NCI-H524 (cell line): Measurements from ENCODE around the gene NT5M.
A peak's percentile ranks its signal among the peaks of the same experiment; 100 is the strongest.

Source experiments
- DNase-seq, 2 experiments: peaks; one replicate each; lab custom pipeline; 2025; lab: John Stamatoyannopoulos, UW

Gene NT5M

DNA sequence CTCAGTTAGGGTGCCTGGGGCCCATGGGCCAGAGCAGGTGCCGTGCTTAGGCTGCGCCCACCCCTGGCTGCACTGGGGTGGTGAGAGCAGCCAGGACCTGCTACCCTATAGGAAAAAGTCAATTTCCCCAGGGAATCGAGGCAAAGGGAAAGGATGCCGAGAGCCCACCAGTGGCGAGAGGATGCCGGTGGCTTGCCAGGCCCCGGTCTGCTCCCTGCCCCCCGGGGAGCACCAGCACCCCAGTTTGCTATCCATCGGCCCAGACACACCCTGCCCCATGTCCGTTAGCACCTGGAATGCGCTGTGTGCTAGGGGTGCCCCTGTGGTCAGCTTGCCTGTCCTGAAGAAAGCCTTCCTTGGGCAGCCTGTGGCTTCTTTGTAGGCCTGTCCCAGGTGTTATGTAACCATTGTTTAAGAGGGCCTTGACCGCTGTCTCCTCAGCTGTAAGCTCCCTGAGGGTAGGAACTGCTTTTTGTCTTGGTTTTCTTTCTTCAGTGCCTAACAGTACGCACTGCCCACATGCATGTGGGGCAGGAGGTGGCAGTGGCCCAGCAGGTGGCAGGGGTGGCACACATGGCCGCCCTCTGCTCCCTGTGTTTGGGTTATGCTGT, 40.8 kb downstream of the NT5M start:
- no peak for DNase-seq

DNA sequence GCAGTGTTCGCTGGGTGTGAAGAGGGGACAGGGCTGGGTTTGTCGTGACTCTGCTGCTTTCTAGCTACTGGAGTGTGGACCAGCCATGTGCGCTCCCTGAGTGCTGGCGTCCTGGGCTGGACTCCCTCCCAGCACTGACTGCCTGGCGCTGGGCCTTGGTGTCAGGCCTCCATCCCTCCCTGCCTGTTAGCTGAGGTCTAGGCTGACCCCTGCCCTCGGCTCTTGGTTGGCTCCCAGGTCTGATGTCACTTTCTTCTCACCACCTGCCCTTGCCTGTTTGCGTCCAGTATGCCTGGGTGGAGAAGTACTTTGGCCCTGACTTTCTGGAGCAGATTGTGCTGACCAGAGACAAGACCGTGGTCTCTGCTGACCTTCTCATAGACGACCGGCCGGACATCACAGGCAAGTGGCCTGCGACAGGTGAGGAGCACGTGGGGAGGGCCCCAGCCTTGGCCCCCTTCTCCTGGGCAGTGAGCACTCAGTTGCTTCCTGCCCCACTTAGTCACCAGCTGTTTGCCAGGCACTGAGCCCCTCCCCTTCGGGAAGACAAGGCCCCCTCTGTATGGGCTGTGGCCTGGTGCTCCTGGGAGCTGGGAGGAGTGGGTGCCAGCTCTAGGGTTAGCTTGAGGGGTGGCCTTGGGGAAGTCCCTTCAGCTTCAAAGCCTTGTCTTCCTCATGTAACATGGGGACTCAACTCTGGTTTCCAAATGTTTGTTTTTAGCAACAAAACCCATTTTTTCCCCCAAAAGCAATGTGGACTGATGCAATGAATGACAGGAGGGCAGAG, 41.5 kb downstream of the NT5M start:
- DNase-seq: no peak

- no peak for DNase-seq
These were observed 42.1 kb downstream of the NT5M start for GRCh38 chr17:17345294-17345597.

DNA sequence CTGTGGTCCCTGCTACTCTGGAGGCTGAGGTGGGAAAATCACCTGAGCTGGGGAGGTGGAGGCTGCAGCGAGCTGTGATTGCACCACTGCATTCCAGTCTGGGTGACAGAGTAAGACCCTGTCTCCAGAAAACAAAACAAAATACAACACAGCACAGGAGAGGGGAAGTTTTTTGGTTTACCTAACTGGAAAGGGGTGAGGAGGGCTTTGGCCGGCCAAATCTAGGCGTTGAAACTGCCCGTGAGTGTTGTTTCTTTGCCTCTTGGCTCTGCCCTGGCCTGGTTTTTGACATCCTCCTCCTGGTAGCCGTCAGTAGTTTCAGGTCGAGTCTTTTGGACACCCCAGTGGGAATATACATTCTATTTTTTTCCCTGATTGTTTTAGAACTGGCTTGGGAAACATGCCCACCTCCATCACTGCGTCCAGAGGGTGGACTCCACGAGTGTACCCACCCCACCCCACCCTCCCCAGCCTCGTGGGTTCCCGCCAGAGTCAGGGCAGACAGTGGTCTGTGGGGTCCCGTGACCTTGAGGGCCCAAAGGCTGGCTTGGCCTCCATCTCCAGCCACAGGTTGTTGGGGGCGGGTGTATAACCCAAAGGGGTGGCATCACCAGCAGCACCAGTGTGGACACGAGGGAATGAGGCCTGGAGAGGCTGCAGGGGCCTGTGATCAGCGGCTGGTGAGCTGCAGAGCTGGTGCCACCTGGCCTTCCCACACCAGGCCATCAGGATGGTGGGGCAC, 42.7 kb downstream of the NT5M start:
- no peak for DNase-seq

GRCh38 chr17:17346428-17347233, 43.5 kb downstream of the NT5M start:
- DNase-seq: no peak

DNA sequence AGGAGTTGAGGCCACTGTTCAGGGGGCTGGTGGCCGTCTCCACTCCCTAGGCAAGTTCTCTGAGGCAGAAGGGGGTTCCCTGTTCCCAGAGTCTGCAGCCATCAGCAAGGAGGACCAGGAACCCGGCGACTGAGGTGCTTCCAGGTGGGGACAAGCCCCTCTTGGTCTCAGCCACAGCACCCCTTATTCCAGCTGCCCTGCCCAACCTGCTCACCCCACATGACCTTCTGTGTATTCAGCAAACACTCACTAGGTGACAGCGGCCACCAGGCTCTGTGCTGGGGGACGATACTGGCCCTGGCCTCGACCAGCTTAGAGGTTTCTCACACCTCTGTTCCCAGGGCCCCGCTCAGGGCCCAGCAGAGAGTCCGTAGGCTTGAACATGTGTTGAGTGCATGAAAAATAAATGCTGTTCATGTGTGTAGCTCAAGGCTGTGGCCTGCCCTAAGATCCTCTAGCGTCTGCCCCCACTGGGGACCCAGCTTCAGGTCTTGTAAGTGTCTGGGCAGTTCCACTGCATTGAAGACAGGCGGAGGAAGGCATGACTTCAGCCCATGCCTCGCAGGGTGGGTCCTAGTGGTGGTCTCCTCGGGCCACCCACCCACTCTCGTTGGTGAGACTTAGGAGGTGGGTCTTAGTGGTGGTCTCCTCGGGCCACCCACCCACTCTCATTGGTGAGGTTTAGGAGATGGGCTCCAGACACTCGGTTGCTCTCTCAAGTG, 44.2 kb downstream of the NT5M start:
- DNase-seq: no peak

- DNase-seq: no peak
These were observed 45.0 kb downstream of the NT5M start for GRCh38 chr17:17347956-17348871.

- no peak for DNase-seq
These were observed 45.9 kb downstream of the NT5M start for GRCh38 chr17:17348872-17349723.

DNA sequence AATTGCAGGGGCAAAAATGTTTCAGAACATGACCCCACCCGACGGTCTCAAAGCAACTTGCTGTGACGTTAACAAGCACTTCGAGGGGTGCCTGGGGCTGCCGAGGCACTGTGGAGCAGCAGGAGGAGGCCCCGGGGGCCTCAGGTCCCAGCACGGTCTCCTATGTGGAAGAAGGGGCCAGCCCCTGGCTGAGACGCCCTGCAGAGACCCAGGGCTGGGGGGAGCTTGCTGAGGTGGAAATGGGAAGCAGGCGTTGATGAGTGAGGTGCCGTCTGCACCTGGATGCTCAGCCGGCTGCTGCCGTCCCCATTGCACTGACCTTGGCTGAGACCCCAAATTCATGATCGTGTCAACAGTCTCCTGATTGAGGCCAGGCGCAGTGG, 46.5 kb downstream of the NT5M start:
- no peak for DNase-seq

- DNase-seq: no peak
These were observed 47.5 kb downstream of the NT5M start for GRCh38 chr17:17350491-17351355.

- DNase-seq: no peak
These were observed 48.3 kb downstream of the NT5M start for GRCh38 chr17:17351356-17351891.

DNA sequence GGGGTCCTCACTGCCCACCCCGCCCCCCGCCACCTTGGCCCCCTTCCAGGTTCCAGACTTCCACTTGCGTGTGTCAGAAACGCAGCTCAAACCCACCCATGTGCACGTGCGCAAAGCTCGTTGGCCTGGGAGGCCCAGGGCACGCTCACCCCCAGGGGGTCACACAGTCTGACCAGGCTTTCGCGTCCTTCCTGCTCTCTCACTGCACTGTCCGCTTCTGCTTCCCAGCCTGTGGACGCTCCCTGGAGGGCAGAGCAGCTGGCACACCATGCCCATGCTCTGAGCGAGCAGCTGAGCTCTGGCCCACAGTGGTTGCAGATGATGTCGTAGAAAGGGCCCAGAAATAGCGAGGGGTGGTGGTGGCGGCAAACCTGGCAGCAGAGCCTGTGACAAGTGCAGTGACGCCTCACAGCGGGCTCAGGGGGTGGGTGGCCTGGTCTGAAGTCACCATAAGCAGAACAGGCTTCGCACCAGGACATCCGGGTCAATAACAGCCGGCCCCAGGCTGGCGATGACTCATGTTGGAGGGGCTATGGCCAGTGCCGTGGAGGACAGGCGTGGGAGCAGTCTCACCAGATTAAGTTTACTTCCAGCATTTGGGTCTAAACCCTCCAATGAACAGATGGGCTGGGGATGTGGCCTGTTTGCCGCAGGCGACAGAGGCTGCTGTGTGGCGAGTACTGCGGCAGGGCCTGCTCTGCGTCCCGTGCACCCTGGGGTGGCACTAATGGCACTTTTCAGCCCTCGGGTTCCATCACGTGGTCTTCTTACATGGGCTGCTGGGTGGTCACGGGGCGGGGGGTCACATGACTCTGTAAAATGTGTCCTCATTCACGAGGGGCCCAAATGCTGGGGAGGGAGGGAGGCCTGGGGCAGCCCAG, 49.0 kb downstream of the NT5M start:
- peak; percentile 57 to 81 for DNase-seq

DNA sequence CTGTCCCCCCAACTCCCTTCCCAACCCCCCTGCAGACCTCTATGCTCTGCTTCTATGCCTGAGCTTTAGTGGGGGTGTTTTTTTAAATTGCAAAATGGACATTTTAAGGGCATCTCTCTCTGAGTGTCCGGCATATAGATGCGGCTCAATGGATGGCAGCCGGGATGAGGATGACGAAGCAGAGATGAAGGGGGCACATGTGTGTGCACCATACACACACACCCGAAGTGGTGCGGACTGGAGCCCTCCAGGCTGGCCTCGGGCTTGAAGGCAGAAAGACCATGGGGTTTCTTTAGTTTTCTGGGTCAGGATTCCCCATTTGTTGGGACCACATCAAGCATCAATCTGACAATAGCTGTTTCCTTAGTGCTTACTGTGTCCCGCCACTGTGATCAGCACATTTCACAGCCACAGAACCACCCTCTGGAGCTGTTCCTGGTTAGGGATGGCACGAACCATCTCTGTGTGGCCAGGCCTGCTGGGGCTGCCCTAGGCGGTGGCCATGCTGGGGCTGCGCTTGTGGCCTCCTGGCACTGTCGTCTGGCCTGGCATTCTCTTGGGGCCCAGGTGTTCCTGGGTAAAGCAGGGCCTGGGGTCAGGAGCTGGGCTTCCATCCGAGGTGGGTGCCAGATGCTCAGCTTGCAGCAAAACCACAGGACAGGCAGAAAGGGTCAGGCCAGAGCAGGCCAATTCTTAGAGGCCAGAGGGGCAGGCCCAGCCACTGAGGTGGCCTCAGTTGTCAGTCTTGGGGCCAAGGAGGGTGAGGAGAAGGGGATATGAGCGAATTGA, 49.9 kb downstream of the NT5M start:
- no peak for DNase-seq

GRCh38 chr17:17353625-17354484, 50.7 kb downstream of the NT5M start:
- no peak for DNase-seq

- DNase-seq: peak; percentile 66 to 80
These were observed 51.6 kb downstream of the NT5M start for GRCh38 chr17:17354560-17355349.
